Lower leg skin (tissue), 3 donors: ENCODE data around the gene NAALADL2.

Experiments
- POLR2A ChIP-seq, 2 donors: fragments of 450-650 bp; IDR thresholded peaks; one replicate each; pipeline ENCODE4 v1.6.1; 2016 to 2017; ENCODE audit warnings: antibody characterized with exemption in 2 of 2, mild to moderate bottlenecking in 1 of 2, moderate library complexity in 1 of 2
- TF ChIP-seq, protein P1 (sequence below), 3 donors: fragments of 450-650 bp; IDR thresholded peaks; one replicate each; pipeline ENCODE4 v1.5.1; 2016; ENCODE audit warnings: antibody characterized with exemption in 3 of 3, mild to moderate bottlenecking in 3 of 3, moderate library complexity in 2 of 3

DNA sequence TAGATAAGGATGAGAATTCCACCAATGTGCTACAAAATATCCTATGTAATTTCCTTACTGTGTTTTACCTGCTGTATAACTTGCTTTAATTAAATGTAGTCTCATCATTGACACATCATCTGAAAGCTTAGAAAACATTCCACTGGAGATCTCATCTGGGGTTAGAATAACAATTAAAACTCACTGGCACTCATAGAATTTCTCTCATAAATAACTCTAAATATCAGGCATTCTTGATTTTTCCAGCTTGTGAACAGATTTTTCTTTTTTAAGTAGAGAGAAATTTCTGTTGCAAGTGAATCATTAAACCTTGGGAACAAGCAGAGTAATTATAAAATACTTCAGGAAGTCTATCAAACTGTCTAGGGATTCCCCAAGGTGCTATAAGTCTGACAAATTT is 843.8 kb downstream of the NAALADL2 start:
- TF ChIP-seq, protein P1, sequence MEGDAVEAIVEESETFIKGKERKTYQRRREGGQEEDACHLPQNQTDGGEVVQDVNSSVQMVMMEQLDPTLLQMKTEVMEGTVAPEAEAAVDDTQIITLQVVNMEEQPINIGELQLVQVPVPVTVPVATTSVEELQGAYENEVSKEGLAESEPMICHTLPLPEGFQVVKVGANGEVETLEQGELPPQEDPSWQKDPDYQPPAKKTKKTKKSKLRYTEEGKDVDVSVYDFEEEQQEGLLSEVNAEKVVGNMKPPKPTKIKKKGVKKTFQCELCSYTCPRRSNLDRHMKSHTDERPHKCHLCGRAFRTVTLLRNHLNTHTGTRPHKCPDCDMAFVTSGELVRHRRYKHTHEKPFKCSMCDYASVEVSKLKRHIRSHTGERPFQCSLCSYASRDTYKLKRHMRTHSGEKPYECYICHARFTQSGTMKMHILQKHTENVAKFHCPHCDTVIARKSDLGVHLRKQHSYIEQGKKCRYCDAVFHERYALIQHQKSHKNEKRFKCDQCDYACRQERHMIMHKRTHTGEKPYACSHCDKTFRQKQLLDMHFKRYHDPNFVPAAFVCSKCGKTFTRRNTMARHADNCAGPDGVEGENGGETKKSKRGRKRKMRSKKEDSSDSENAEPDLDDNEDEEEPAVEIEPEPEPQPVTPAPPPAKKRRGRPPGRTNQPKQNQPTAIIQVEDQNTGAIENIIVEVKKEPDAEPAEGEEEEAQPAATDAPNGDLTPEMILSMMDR (IDR thresholded peaks at IDR 0.05), result no peak
- no peak for TF ChIP-seq POLR2A (IDR thresholded peaks at IDR 0.05)
